Panc1 (cell line): ENCODE data around the gene SGCG. TPM values are rescaled to one million over a fixed set of nuclear protein-coding genes. Genes with fewer than 3 reads are reported as not detected.
"Not testable (repeated sequence)": the region's sequence is repeated elsewhere in the genome, so short reads cannot be mapped to it uniquely, and the experiment has no call there.

Experiments
- ATAC-seq: fragments of 200-7000 bp; cut with Tn5 transposase; 2 replicates; pipeline ENCODE4 v1.9.1; 2020; ENCODE audit warnings: mild to moderate bottlenecking, moderate library complexity
- BruUV-seq: library from RNA; stranded (reverse); fragments of 400-500 nt; replicated peaks from 2 replicates; lab custom pipeline; 2021; lab: Mats Ljungman, UMichigan
- CTCF ChIA-PET: fragments of 300-600 bp; sonication (Branson Sonifier 250); formaldehyde crosslinking; loops from one replicate; lab custom pipeline; 2022; ENCODE audit warnings: antibody characterized with exemption; lab: Charles Lee
- POLR2A ChIA-PET: fragments of 300-600 bp; sonication (Branson Sonifier 250); formaldehyde crosslinking; loops from one replicate; lab custom pipeline; 2022; ENCODE audit warnings: antibody characterized with exemption; lab: Charles Lee
- DNase-seq: peaks from one replicate; pipeline ENCODE4 v3.0.0-alpha.2; 2010; ENCODE audit warnings: low read depth, low spot score
- H3K27ac ChIP-seq: 2 replicates; pipeline ENCODE4 v1.5.1; 2011; ENCODE audit warnings: mild to moderate bottlenecking, low read length, inconsistent platforms
- H3K27me3 ChIP-seq: fragments of 200-500 bp; sonication (Bioruptor generic); 2 replicates; pipeline ENCODE4 v1.6.0; 2014; ENCODE audit warnings: low read length, inconsistent platforms; ENCODE audit not compliant: control insufficient read depth, insufficient read depth
- H3K36me3 ChIP-seq: fragments of 200-500 bp; sonication (Bioruptor generic); 2 replicates; pipeline ENCODE4 v1.5.1; 2014; ENCODE audit warnings: inconsistent platforms, mild to moderate bottlenecking, low read length, moderate library complexity; ENCODE audit not compliant: control insufficient read depth, insufficient read depth
- H3K4me1 ChIP-seq: 2 replicates; pipeline ENCODE4 v1.5.1; 2011; ENCODE audit warnings: inconsistent platforms, mild to moderate bottlenecking, low read length, moderate library complexity; ENCODE audit not compliant: control insufficient read depth, insufficient read depth
- H3K4me3 ChIP-seq, 2 experiments: 2 replicates each; pipeline ENCODE4 v1.5.1; 2011 to 2012; ENCODE audit warnings: low read depth in 2 of 2, low read length in 2 of 2, mild to moderate bottlenecking in 2 of 2, inconsistent platforms in 1 of 2, moderate library complexity in 1 of 2
- H3K9me3 ChIP-seq: fragments of 200-500 bp; sonication (Bioruptor generic); 2 replicates; pipeline ENCODE4 v1.5.1; 2014; ENCODE audit warnings: low read depth, mild to moderate bottlenecking, inconsistent platforms, low read length, moderate library complexity; ENCODE audit not compliant: control insufficient read depth, insufficient read depth
- POLR2AphosphoS5 ChIP-seq: IDR thresholded peaks from 2 replicates; pipeline ENCODE4 v1.6.1; 2012; ENCODE audit warnings: mild to moderate bottlenecking, low read depth, low read length, moderate library complexity
- REST ChIP-seq, 2 experiments: IDR thresholded peaks; 2 replicates each; pipeline ENCODE4 v1.6.1; 2011 to 2012; ENCODE audit warnings: low read depth in 2 of 2, control low read depth in 1 of 2, low read length in 1 of 2, mild to moderate bottlenecking in 1 of 2, moderate library complexity in 1 of 2; ENCODE audit not compliant: insufficient read depth in 1 of 2
- SIN3A ChIP-seq: IDR thresholded peaks from 2 replicates; pipeline ENCODE4 v1.6.1; 2012; ENCODE audit warnings: low read depth, mild to moderate bottlenecking, low read length, moderate library complexity, borderline replicate concordance; ENCODE audit not compliant: insufficient read depth
- TCF7L2 ChIP-seq: IDR thresholded peaks from 2 replicates; pipeline ENCODE4 v1.6.1; 2011; ENCODE audit warnings: mild to moderate bottlenecking, low read depth, low read length, inconsistent platforms
- in situ Hi-C: cut with HindIII; loops from 2 replicates; pipeline ENCODE4 v1.10.0; 2016; ENCODE audit warnings: low sequenced_read_pairs, low pct_unique_long_range_greater_than_20kb
- intact Hi-C: fragments of 100-400 bp; cut with micrococcal nuclease; formaldehyde crosslinking; loops from one replicate; pipeline ENCODE4 v1.10.0; 2022; ENCODE audit not compliant: unreplicated experiment
- total RNA-seq: library from RNA; stranded (reverse); gene quantifications from one replicate; pipeline ENCODE4 v1.2.1, GENCODE V29; 2021; ENCODE audit not compliant: unreplicated experiment
- TF ChIP-seq, protein P1 (sequence below): fragments of 450-650 bp; IDR thresholded peaks from 2 replicates; pipeline ENCODE4 v1.5.1; 2017; ENCODE audit warnings: mild to moderate bottlenecking

Gene SGCG
- total RNA-seq, 1 experiment from 2014 or later, result not detected

- no peak for DNase-seq
- BruUV-seq, result no TSS peak
These were observed 109.2 kb downstream of the SGCG start for GRCh38 chr13:23289917-23290357.

DNA sequence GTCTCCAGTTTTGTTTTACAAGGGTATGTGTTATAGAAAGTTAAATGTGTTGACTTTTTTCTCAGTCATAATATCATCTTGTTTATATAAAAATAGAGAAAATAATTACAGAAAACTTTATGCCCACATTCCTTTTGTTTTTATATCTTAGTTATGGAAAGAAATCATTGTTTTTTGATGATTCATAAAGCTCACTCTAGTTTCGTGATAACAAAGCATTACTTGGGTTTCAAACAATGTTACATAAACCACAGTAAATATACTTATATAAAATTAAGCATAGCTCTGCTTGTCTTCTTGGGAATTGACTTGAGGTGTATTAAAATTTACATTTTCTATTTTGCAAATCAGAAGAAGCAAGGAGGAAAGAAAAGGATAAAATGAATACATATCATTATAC, 111.8 kb downstream of the SGCG start:
- Histone ChIP-seq H3K27me3 (no peaks in the 10 kb centered on the region), H3K36me3 (no peaks in the 10 kb centered on the region), H3K27ac (no peak overlapping the region), H3K9me3 (no peaks in the 10 kb centered on the region), H3K4me3 (no peak overlapping the region), H3K4me1 (no peaks in the 10 kb centered on the region)
- no peak for DNase-seq
- POLR2A ChIA-PET, result no interaction called here
- in situ Hi-C loops, result no loop called here
- ATAC-seq, result no peak
- TF ChIP-seq TCF7L2 (no peak), POLR2AphosphoS5 (no peak), SIN3A (no peak), REST (IDR thresholded peaks at IDR 0.05; ENCODE audit: insufficient read depth in 1 of 2, low read depth in 2 of 2, low read length in 1 of 2) (no peak)
- TF ChIP-seq, protein P1, sequence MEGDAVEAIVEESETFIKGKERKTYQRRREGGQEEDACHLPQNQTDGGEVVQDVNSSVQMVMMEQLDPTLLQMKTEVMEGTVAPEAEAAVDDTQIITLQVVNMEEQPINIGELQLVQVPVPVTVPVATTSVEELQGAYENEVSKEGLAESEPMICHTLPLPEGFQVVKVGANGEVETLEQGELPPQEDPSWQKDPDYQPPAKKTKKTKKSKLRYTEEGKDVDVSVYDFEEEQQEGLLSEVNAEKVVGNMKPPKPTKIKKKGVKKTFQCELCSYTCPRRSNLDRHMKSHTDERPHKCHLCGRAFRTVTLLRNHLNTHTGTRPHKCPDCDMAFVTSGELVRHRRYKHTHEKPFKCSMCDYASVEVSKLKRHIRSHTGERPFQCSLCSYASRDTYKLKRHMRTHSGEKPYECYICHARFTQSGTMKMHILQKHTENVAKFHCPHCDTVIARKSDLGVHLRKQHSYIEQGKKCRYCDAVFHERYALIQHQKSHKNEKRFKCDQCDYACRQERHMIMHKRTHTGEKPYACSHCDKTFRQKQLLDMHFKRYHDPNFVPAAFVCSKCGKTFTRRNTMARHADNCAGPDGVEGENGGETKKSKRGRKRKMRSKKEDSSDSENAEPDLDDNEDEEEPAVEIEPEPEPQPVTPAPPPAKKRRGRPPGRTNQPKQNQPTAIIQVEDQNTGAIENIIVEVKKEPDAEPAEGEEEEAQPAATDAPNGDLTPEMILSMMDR, result no peak
- intact Hi-C loops, result no loop called here
- BruUV-seq, result no TSS peak
- CTCF ChIA-PET, result no interaction called here

More at GRCh38 chr13:23289917-23290357, 109.2 kb downstream of the SGCG start:
- Histone ChIP-seq H3K4me1 (no peaks in the 10 kb centered on the region), H3K9me3 (no peaks in the 10 kb centered on the region), H3K36me3 (no peaks in the 10 kb centered on the region), H3K27me3 (no peaks in the 10 kb centered on the region), H3K4me3 (no peak overlapping the region), H3K27ac (no peak overlapping the region)
- POLR2A ChIA-PET, result no interaction called here
- ATAC-seq, result no peak
- CTCF ChIA-PET, result no interaction called here
- intact Hi-C loops, result no loop called here
- in situ Hi-C loops, result no loop called here
- TF ChIP-seq REST (IDR thresholded peaks at IDR 0.05; ENCODE audit: insufficient read depth in 1 of 2, low read depth in 2 of 2, low read length in 1 of 2) (no peak), SIN3A (no peak), POLR2AphosphoS5 (no peak), TCF7L2 (no peak)
- TF ChIP-seq, protein P1, result no peak

GRCh38 chr13:23314837-23315236, 134.1 kb downstream of the SGCG start:
- H3K36me3 ChIP-seq, H3K27me3 ChIP-seq, CTCF ChIA-PET, H3K9me3 ChIP-seq, H3K27ac ChIP-seq, DNase-seq, H3K4me1 ChIP-seq, in situ Hi-C loops, H3K4me3 ChIP-seq, POLR2A ChIA-PET, BruUV-seq, ATAC-seq: not testable (repeated sequence)
- intact Hi-C loops, result loop anchor here (5.0 kb wide), 1 partner anchor 513 kb away; no protein-coding TSS in a partner anchor
